ENCODE results near the gene MYO1C. TPM values are rescaled to one million over a fixed set of nuclear protein-coding genes. Genes with fewer than 3 reads are reported as not detected.

Gene MYO1C
- total and polyA plus RNA-seq, 2 of the 8 experiments (the other 6 are each of a cell fraction or from before 2014, with no cell fraction given), result 40.1 to 78.6 TPM

- Histone ChIP-seq H3K4me2 (ENCODE audit: insufficient read depth in 1 of 2, low read depth in 2 of 2, low read length in 2 of 2) (no peak overlapping the region), H2AK5ac (ENCODE audit: low read depth, low read length) (no peak overlapping the region), H3K4me3 (ENCODE audit: extremely low read depth in 1 of 4, insufficient read depth in 2 of 4, low read depth in 3 of 4, low read length in 4 of 4) (no peak overlapping the region), H3K4me1 (replicated peaks in 1 of 4; ENCODE audit: control insufficient read depth in 3 of 4, insufficient read depth in 4 of 4, low read length in 3 of 4) (no peaks in the 10 kb centered on the region), H4K20me1 (replicated peaks in 1 of 2; ENCODE audit: control insufficient read depth in 1 of 2, insufficient read depth in 2 of 2, low read length in 2 of 2) (peaks cover 0 to 3% of the 10 kb centered on the region in 2 experiments), H3K79me1 (ENCODE audit: low read depth, low read length) (no peaks in the 10 kb centered on the region), H3K27me3 (replicated peaks in 1 of 4; ENCODE audit: control insufficient read depth in 3 of 4, extremely low read depth in 1 of 4, insufficient read depth in 3 of 4, low read length in 3 of 4) (no peaks in the 10 kb centered on the region), H4K8ac (ENCODE audit: extremely low read depth, insufficient read depth, low read length) (no peak overlapping the region), H3K23ac (ENCODE audit: insufficient read length) (no peak overlapping the region), H3K4ac (replicated peaks; ENCODE audit: insufficient read length, low read depth, low read length) (no peak overlapping the region), H2BK15ac (ENCODE audit: low read length) (no peak overlapping the region), H3K9me3 (ENCODE audit: insufficient read depth in 2 of 2, low read depth in 1 of 2, low read length in 1 of 2) (no peaks in the 10 kb centered on the region), H2BK12ac (ENCODE audit: low read depth, low read length) (no peak overlapping the region), H3K56ac (replicated peaks; ENCODE audit: insufficient read length, low read depth, low read length) (no peak overlapping the region), H3K23me2 (ENCODE audit: low read depth, low read length) (no peaks in the 10 kb centered on the region), H3K36me3 (ENCODE audit: control insufficient read depth in 2 of 4, insufficient read depth in 4 of 4, low read length in 3 of 4) (no peaks in the 10 kb centered on the region; a peak in 1 of 8 replicates), H3K27ac (ENCODE audit: low read depth, low read length) (no peak overlapping the region), H3K14ac (ENCODE audit: insufficient read length) (no peak overlapping the region), H3K18ac (ENCODE audit: extremely low read depth, low read length) (no peak overlapping the region), H2BK5ac (ENCODE audit: low read depth, low read length) (no peak overlapping the region), H3K9ac (replicated peaks in 1 of 4; ENCODE audit: extremely low read depth in 1 of 4, low read depth in 3 of 4, low read length in 3 of 4) (no peak overlapping the region), H4K5ac (ENCODE audit: insufficient read length, low read depth, low read length) (no peak overlapping the region), H2BK20ac (ENCODE audit: low read length) (no peak overlapping the region), H3K79me2 (ENCODE audit: control insufficient read depth in 1 of 2, insufficient read depth in 2 of 2, low read length in 2 of 2) (no peaks in the 10 kb centered on the region), H2BK120ac (replicated peaks; ENCODE audit: low read depth, low read length) (no peak overlapping the region), H4K91ac (replicated peaks; ENCODE audit: insufficient read length, low read length) (no peak overlapping the region), H2AFZ (ENCODE audit: low read length) (no peak overlapping the region)
- POLR2A ChIA-PET (ENCODE audit: partially characterized antibody), result interaction anchor here (0.8 to 3.3 kb wide), 6 partner anchors 7 to 28 kb away, joined by 3 to 17 read pairs (median 6); partner anchors contain the start of genes INPP5K and MYO1C
- 97% methylated on average over 3 of the region's 3 CpGs; no CpG with 5 or more reads in 1 of the 2 experiments for WGBS, 2 experiments (ENCODE audit: extremely low coverage in 1 of 2, insufficient coverage in 1 of 2, insufficient read length in 1 of 2, insufficient replicate concordance in 2 of 2, low coverage in 1 of 2, low lambda C conversion rate in 2 of 2, missing lambda C conversion rate in 1 of 2)
- FAIRE-seq, result no peak
- CTCF ChIA-PET (ENCODE audit: partially characterized antibody), result interaction anchor here (0.7 to 5.1 kb wide), 7 partner anchors 10 to 114 kb away, joined by 3 to 30 read pairs (median 4); partner anchors contain the start of genes INPP5K and MYO1C
- DNase-seq (ENCODE audit: low read depth in 1 of 2, low spot score in 2 of 2), result no peak
- TF ChIP-seq CREB1 (IDR thresholded peaks at IDR 0.05), result no peak
- no peak for TF ChIP-seq POU5F1 (IDR thresholded peaks at IDR 0.05; ENCODE audit: low read depth, low read length)
- TF ChIP-seq SAP30 (IDR thresholded peaks at IDR 0.05; ENCODE audit: insufficient read depth, insufficient replicate concordance, low read length), result no peak
- no peak for TF ChIP-seq SP1 (IDR thresholded peaks at IDR 0.05; ENCODE audit: low read depth, low read length)
- TF ChIP-seq ATF3 (IDR thresholded peaks at IDR 0.05; ENCODE audit: insufficient read depth, low read depth, low read length), result no peak
- no peak for TF ChIP-seq USF2 (IDR thresholded peaks at IDR 0.05; ENCODE audit: low read length)
- TF ChIP-seq HDAC6 (IDR thresholded peaks at IDR 0.05; ENCODE audit: low read depth, low read length), result no peak
- no peak for TF ChIP-seq TBP (IDR thresholded peaks at IDR 0.05; ENCODE audit: low read depth, low read length)
- TF ChIP-seq SIN3A (conservative IDR thresholded peaks at IDR 0.05 in 1 of 2, IDR thresholded peaks at IDR 0.05 in 1 of 2; ENCODE audit: low read depth in 1 of 2, low read length in 2 of 2), result no peak
- TF ChIP-seq BCL11A (IDR thresholded peaks at IDR 0.05; ENCODE audit: low read depth in 2 of 2, low read length in 2 of 2), result no peak
- no peak for TF ChIP-seq NANOG (IDR thresholded peaks at IDR 0.05; ENCODE audit: insufficient read depth, low read depth, low read length, poor library complexity, severe bottlenecking)
These were observed 12.4 kb upstream of the MYO1C start for GRCh38 chr17:1504866-1505265.
